Gastrocnemius medialis (tissue), 4 donors: ENCODE measurements around the gene RPN2. TPM values are rescaled to one million over a fixed set of nuclear protein-coding genes. Genes with fewer than 3 reads are reported as not detected.

ENCODE experiments used
- ATAC-seq, 2 donors: fragments of 150-250 bp; one replicate each; pipeline ENCODE4 v1.9.1; 2016
- DNase-seq, 2 donors: peaks; one replicate each; pipeline ENCODE4 v3.0.0-alpha.2; 2019
- H3K27ac ChIP-seq, 4 donors: fragments of 200-600 bp; sonication (generic); 1 replicate in 1 of 4; 2 replicates in 3 of 4; pipeline ENCODE4 v1.5.1; 2016 to 2018; ENCODE audit warnings: mild to moderate bottlenecking in 2 of 4, moderate library complexity in 1 of 4
- H3K27me3 ChIP-seq, 3 donors: fragments of 200-600 bp; sonication (generic) in 2 of 3; 1 replicate in 1 of 3; 2 replicates in 2 of 3; pipeline versions ENCODE4 v1.5.1 to v1.6.0; 2016 to 2019; ENCODE audit warnings: mild to moderate bottlenecking in 1 of 3, moderate library complexity in 1 of 3
- H3K36me3 ChIP-seq, 2 donors: fragments of 200-600 bp; sonication (generic) in 1 of 2; one replicate each; pipeline ENCODE4 v1.5.1; 2017 to 2018
- H3K4me1 ChIP-seq, 2 donors: fragments of 200-600 bp; sonication (generic) in 1 of 2; one replicate each; pipeline ENCODE4 v1.5.1; 2016 to 2017; ENCODE audit warnings: mild to moderate bottlenecking in 2 of 2
- H3K4me3 ChIP-seq, 4 donors: fragments of 200-600 bp; sonication (generic) in 3 of 4; 1 replicate in 1 of 4; 2 replicates in 3 of 4; pipeline ENCODE4 v1.5.1; 2016 to 2019; ENCODE audit warnings: mild to moderate bottlenecking in 2 of 4
- H3K9me3 ChIP-seq, 3 donors: fragments of 200-600 bp; sonication (generic) in 2 of 3; 1 replicate in 1 of 3; 2 replicates in 2 of 3; pipeline ENCODE4 v1.5.1; 2016 to 2019
- CTCF ChIP-seq, 5 experiments: fragments of 450-650 bp in 3 of 5; fragments of 200-600 bp in 2 of 5; sonication (generic) in 2 of 5; IDR thresholded peaks in 4 of 5; conservative IDR thresholded peaks in 1 of 5; 1 replicate in 4 of 5; 2 replicates in 1 of 5; pipeline ENCODE4 v1.5.1; 2016 to 2019; ENCODE audit warnings: antibody characterized with exemption in 5 of 5, mild to moderate bottlenecking in 3 of 5, moderate library complexity in 3 of 5
- POLR2A ChIP-seq, 2 donors: fragments of 450-650 bp; IDR thresholded peaks; one replicate each; pipeline ENCODE4 v1.6.1; 2017; ENCODE audit warnings: antibody characterized with exemption in 2 of 2, mild to moderate bottlenecking in 2 of 2, moderate library complexity in 2 of 2
- in situ Hi-C, 4 donors: fragments of 200-750 bp; cut with MboI; loops; one replicate each; pipeline versions ENCODE4 v1.15.0 to v1.8.0; 2017; ENCODE audit warnings: low sequenced_read_pairs in 4 of 4
- intact Hi-C: fragments of 100-400 bp; cut with DNase I; formaldehyde crosslinking; loops from one replicate; pipeline ENCODE4 v1.15.1; 2023; ENCODE audit warnings: low total_unique reads
- total RNA-seq, 4 donors: library from RNA; depleted of rRNA; stranded (reverse); fragments of >200 nt; gene quantifications; one replicate each; pipeline versions ENCODE4 v1.1.0 to v1.2.3, GENCODE V29; 2016

The RPN2 gene
- total RNA-seq, 4 donors from 2014 or later = 85.7 to 132 (median 127) TPM

- ATAC-seq (no peak), DNase-seq (no peak)
- Histone ChIP-seq H3K27ac (no peak overlapping the region), H3K4me1 (peaks cover 50 to 58% of the 10 kb centered on the region in 2 donors), H3K36me3 (no peaks in the 10 kb centered on the region), H3K4me3 (no peak overlapping the region), H3K9me3 (no peaks in the 10 kb centered on the region), H3K27me3 (no peaks in the 10 kb centered on the region)
- intact Hi-C loops (loop anchor here (2.0 kb wide), 1 partner anchor 336 kb away; no protein-coding TSS in a partner anchor), in situ Hi-C loops (loop anchor here in 3 of 4 donors (10.0 to 25.0 kb wide), 3 partner anchors 192 to 794 kb away; no protein-coding TSS in a partner anchor)
- no peak for TF ChIP-seq POLR2A (IDR thresholded peaks at IDR 0.05)
- no peak for TF ChIP-seq CTCF (IDR thresholded peaks at IDR 0.05 in 4 of 5, conservative IDR thresholded peaks at IDR 0.05 in 1 of 5)
Measured at GRCh38 chr20:37193226-37193625, 14.1 kb downstream of the RPN2 start.

GRCh38 chr20:37193821-37194220 lies 14.7 kb downstream of the RPN2 start:
- H3K27ac ChIP-seq = no peak overlapping the region
- no peak for TF ChIP-seq CTCF (IDR thresholded peaks at IDR 0.05 in 4 of 5, conservative IDR thresholded peaks at IDR 0.05 in 1 of 5)
- no peak for TF ChIP-seq POLR2A (IDR thresholded peaks at IDR 0.05)
- H3K4me3 ChIP-seq = no peak overlapping the region
- H3K9me3 ChIP-seq = no peaks in the 10 kb centered on the region
- no peaks in the 10 kb centered on the region for H3K36me3 ChIP-seq
- in situ Hi-C loops (loop anchor here in 3 of 4 donors (10.0 to 25.0 kb wide), 3 partner anchors 191 to 793 kb away; no protein-coding TSS in a partner anchor), intact Hi-C loops (loop anchor here (2.0 kb wide), 1 partner anchor 335 kb away; no protein-coding TSS in a partner anchor)
- peaks cover 56 to 64% of the 10 kb centered on the region in 2 donors for H3K4me1 ChIP-seq
- H3K27me3 ChIP-seq = no peaks in the 10 kb centered on the region
- DNase-seq (no peak), ATAC-seq (no peak)

GRCh38 chr20:37194621-37195417 lies 15.7 kb downstream of the RPN2 start:
- in situ Hi-C loops (loop anchor here (5.0 to 25.0 kb wide), 7 partner anchors 187 to 792 kb away; no protein-coding TSS in a partner anchor), intact Hi-C loops (loop anchor here (1.0 to 5.0 kb wide), 3 partner anchors 92 to 339 kb away; partner anchors contain the start of gene MANBAL)
- no peaks in the 10 kb centered on the region for H3K27me3 ChIP-seq
- ATAC-seq = no peak
- TF ChIP-seq CTCF (IDR thresholded peaks at IDR 0.05 in 4 of 5, conservative IDR thresholded peaks at IDR 0.05 in 1 of 5) (no peak), POLR2A (IDR thresholded peaks at IDR 0.05) (no peak)
- no peak for DNase-seq
- peak overlapping the region in 3 of 4 donors; percentile 0 to 15 (median 3) for H3K27ac ChIP-seq
- no peak overlapping the region for H3K4me3 ChIP-seq
- peaks cover 0 to 8% of the 10 kb centered on the region in 2 donors for H3K36me3 ChIP-seq
- H3K9me3 ChIP-seq = no peaks in the 10 kb centered on the region
- peaks cover 62 to 70% of the 10 kb centered on the region in 2 donors for H3K4me1 ChIP-seq

GRCh38 chr20:37198932-37199660 lies 20.0 kb downstream of the RPN2 start:
- Histone ChIP-seq H3K27me3 (no peaks in the 10 kb centered on the region), H3K9me3 (no peaks in the 10 kb centered on the region), H3K27ac (peak overlapping the region; percentile 59 to 64 (median 62)), H3K36me3 (peaks cover 0 to 24% of the 10 kb centered on the region in 2 donors), H3K4me1 (peaks cover 30 to 34% of the 10 kb centered on the region in 2 donors), H3K4me3 (no peak overlapping the region)
- no peak for TF ChIP-seq CTCF (IDR thresholded peaks at IDR 0.05 in 4 of 5, conservative IDR thresholded peaks at IDR 0.05 in 1 of 5)
- no peak for TF ChIP-seq POLR2A (IDR thresholded peaks at IDR 0.05)
- ATAC-seq = peak; percentile 76 to 80
- in situ Hi-C loops = loop anchor here (5.0 to 25.0 kb wide), 7 partner anchors 183 to 788 kb away; no protein-coding TSS in a partner anchor
- intact Hi-C loops = loop anchor here (5.0 kb wide), 1 partner anchor 88 kb away; the partner anchor contains the start of gene MANBAL
- peak; percentile 41 to 77 for DNase-seq
